IPS-NIHi11 (cell line): Measurements from ENCODE around the gene CD72.
A peak's percentile ranks its signal among the peaks of the same experiment; 100 is the strongest.
"Not testable (repeated sequence)": the region's sequence is repeated elsewhere in the genome, so short reads cannot be mapped to it uniquely, and the experiment has no call there.

ENCODE experiments used
- DNase-seq: peaks from one replicate; pipeline ENCODE4 v3.0.0; 2012; ENCODE audit warnings: mixed read lengths, low spot score

CD72 gene

GRCh38 chr9:35588506-35588905, 29.7 kb downstream of the CD72 start:
- not testable (repeated sequence) for DNase-seq

GRCh38 chr9:35584681-35585080, 33.5 kb downstream of the CD72 start:
- not testable (repeated sequence) for DNase-seq

- not testable (repeated sequence) for DNase-seq
Observed at GRCh38 chr9:35583521-35583920, 34.7 kb downstream of the CD72 start.

- not testable (repeated sequence) for DNase-seq
Observed at GRCh38 chr9:35579659-35580227, 38.5 kb downstream of the CD72 start.

GRCh38 chr9:35579130-35579529, 39.1 kb downstream of the CD72 start:
- no peak for DNase-seq

GRCh38 chr9:35577486-35577885, 40.7 kb downstream of the CD72 start:
- DNase-seq = no peak

GRCh38 chr9:35575478-35575877, 42.7 kb downstream of the CD72 start:
- DNase-seq = no peak

GRCh38 chr9:35574578-35575122, 43.6 kb downstream of the CD72 start:
- DNase-seq = no peak

GRCh38 chr9:35570709-35571504, 47.3 kb downstream of the CD72 start:
- DNase-seq = no peak

- DNase-seq = no peak
Observed at GRCh38 chr9:35569206-35569605, 49.0 kb downstream of the CD72 start.

- no peak for DNase-seq
Observed at GRCh38 chr9:35568196-35568595, 50.0 kb downstream of the CD72 start.

GRCh38 chr9:35566417-35566816, 51.8 kb downstream of the CD72 start:
- DNase-seq = no peak

- no peak for DNase-seq
Observed at GRCh38 chr9:35564658-35565061, 53.6 kb downstream of the CD72 start.

GRCh38 chr9:35563791-35564197, 54.4 kb downstream of the CD72 start:
- DNase-seq = peak; percentile 76

GRCh38 chr9:35562895-35563780, 55.1 kb downstream of the CD72 start:
- no peak for DNase-seq

- DNase-seq = no peak
Observed at GRCh38 chr9:35561468-35562261, 56.5 kb downstream of the CD72 start.

GRCh38 chr9:35560625-35561337, 57.4 kb downstream of the CD72 start:
- DNase-seq = no peak
